CD4-positive, alpha-beta T cell (primary cell): Measurements from ENCODE around the gene CLEC20A. TPM values are rescaled to one million over a fixed set of nuclear protein-coding genes. Genes with fewer than 3 reads are reported as not detected.

Experiments used
- ATAC-seq: fragments of 200-7000 bp; cut with Tn5 transposase; one replicate; pipeline ENCODE4 v1.10.0; 2022; ENCODE audit warnings: mild to moderate bottlenecking; ENCODE audit not compliant: poor library complexity
- CTCF ChIA-PET: fragments of 350-600 bp; sonication (Branson Sonifier 250); formaldehyde crosslinking; loops from one replicate; lab custom pipeline; 2021; ENCODE audit warnings: antibody characterized with exemption, inconsistent platforms; lab: Charles Lee
- POLR2A ChIA-PET: fragments of 350-600 bp; sonication (Branson Sonifier 250); formaldehyde crosslinking; loops from one replicate; lab custom pipeline; 2021; ENCODE audit warnings: antibody characterized with exemption, inconsistent platforms; lab: Charles Lee
- DNase-seq, 14 experiments: peaks; one replicate each; pipeline ENCODE4 v3.0.0-alpha.2; 2013 to 2020; ENCODE audit warnings: mixed read lengths in 2 of 14
- H3K27ac ChIP-seq, 2 donors: one replicate each; pipeline versions ENCODE4 v1.5.1 to v1.7.0; 2013; ENCODE audit warnings: low read length in 2 of 2, low read depth in 1 of 2, mild to moderate bottlenecking in 1 of 2
- H3K27me3 ChIP-seq, 2 experiments: 1 replicate in 1 of 2; 2 replicates in 1 of 2; pipeline versions ENCODE4 v1.6.1 to v1.7.0; 2013; ENCODE audit warnings: low read length in 2 of 2, control low read depth in 1 of 2, mild to moderate bottlenecking in 1 of 2, moderate library complexity in 1 of 2; ENCODE audit not compliant: insufficient read depth in 2 of 2, control insufficient read depth in 1 of 2
- H3K36me3 ChIP-seq: one replicate; pipeline ENCODE4 v1.6.1; 2013; ENCODE audit warnings: low read length, control low read depth; ENCODE audit not compliant: insufficient read depth
- H3K4me1 ChIP-seq: one replicate; pipeline ENCODE4 v1.6.1; 2013; ENCODE audit warnings: low read length, control low read depth; ENCODE audit not compliant: insufficient read depth
- H3K4me3 ChIP-seq: one replicate; pipeline ENCODE4 v1.5.1; 2013; ENCODE audit warnings: mild to moderate bottlenecking, low read length, moderate library complexity
- H3K9me3 ChIP-seq, 2 experiments: 1 replicate in 1 of 2; 2 replicates in 1 of 2; pipeline versions ENCODE4 v1.6.1 to v1.7.0; 2013; ENCODE audit warnings: low read length in 2 of 2, mild to moderate bottlenecking in 2 of 2, control low read depth in 1 of 2, moderate library complexity in 1 of 2; ENCODE audit not compliant: control insufficient read depth in 1 of 2, insufficient read depth in 1 of 2
- H3K27ac Mint-ChIP-seq: one replicate; pipeline ENCODE4 v1.8.0; 2020; ENCODE audit warnings: mixed read lengths
- H3K27me3 Mint-ChIP-seq: one replicate; pipeline ENCODE4 v1.8.0; 2021; ENCODE audit warnings: mixed read lengths
- H3K36me3 Mint-ChIP-seq: one replicate; pipeline ENCODE4 v1.8.0; 2021; ENCODE audit warnings: low read depth, mixed read lengths
- H3K4me1 Mint-ChIP-seq: one replicate; pipeline ENCODE4 v1.8.0; 2021; ENCODE audit warnings: low read depth, mixed read lengths
- H3K4me3 Mint-ChIP-seq: one replicate; pipeline ENCODE4 v1.8.0; 2020; ENCODE audit warnings: mild to moderate bottlenecking, mixed read lengths
- H3K9me3 Mint-ChIP-seq: one replicate; pipeline ENCODE4 v1.8.0; 2020; ENCODE audit warnings: mixed read lengths
- intact Hi-C, 2 experiments: fragments of 100-400 bp; cut with DNase I in 1 of 2; cut with micrococcal nuclease in 1 of 2; formaldehyde crosslinking; loops; one replicate each; pipeline versions ENCODE4 v1.15.1 to v1.9.0; 2023 to 2025; cut with DNase I, micrococcal nuclease
- total RNA-seq, 174 experiments: library from RNA in 2 of 174; stranded (reverse) in 2 of 174; gene quantifications; one replicate each; pipeline ENCODE4 v1.2.3 and lab custom pipeline; 2021 to 2026
- TF ChIP-seq, protein P1 (sequence below): fragments of 200-600 bp; IDR thresholded peaks from one replicate; pipeline ENCODE4 v1.8.0; 2022; ENCODE audit warnings: antibody characterized with exemption, mild to moderate bottlenecking

CLEC20A gene
- total RNA-seq, 2 experiments from 2014 or later = not detected

- TF ChIP-seq, protein P1, sequence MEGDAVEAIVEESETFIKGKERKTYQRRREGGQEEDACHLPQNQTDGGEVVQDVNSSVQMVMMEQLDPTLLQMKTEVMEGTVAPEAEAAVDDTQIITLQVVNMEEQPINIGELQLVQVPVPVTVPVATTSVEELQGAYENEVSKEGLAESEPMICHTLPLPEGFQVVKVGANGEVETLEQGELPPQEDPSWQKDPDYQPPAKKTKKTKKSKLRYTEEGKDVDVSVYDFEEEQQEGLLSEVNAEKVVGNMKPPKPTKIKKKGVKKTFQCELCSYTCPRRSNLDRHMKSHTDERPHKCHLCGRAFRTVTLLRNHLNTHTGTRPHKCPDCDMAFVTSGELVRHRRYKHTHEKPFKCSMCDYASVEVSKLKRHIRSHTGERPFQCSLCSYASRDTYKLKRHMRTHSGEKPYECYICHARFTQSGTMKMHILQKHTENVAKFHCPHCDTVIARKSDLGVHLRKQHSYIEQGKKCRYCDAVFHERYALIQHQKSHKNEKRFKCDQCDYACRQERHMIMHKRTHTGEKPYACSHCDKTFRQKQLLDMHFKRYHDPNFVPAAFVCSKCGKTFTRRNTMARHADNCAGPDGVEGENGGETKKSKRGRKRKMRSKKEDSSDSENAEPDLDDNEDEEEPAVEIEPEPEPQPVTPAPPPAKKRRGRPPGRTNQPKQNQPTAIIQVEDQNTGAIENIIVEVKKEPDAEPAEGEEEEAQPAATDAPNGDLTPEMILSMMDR = no peak
- Mint-ChIP-seq H3K9me3 (no peaks in the 10 kb centered on the region), H3K36me3 (no peaks in the 10 kb centered on the region), H3K4me1 (no peaks in the 10 kb centered on the region), H3K4me3 (no peak overlapping the region), H3K27me3 (no peaks in the 10 kb centered on the region), H3K27ac (no peak overlapping the region)
- H3K4me3 ChIP-seq = no peak overlapping the region
- H3K36me3 ChIP-seq = no peaks in the 10 kb centered on the region
- no peaks in the 10 kb centered on the region for H3K4me1 ChIP-seq
- ChIA-PET CTCF (no interaction called here), POLR2A (no interaction called here)
- H3K27me3 ChIP-seq = no peaks in the 10 kb centered on the region
- DNase-seq (no peak), ATAC-seq (no peak)
- H3K27ac ChIP-seq = no peak overlapping the region
- no peaks in the 10 kb centered on the region for H3K9me3 ChIP-seq
- intact Hi-C loops = no loop called here
Measured at GRCh38 chr1:178513278-178513983, 16.7 kb upstream of the CLEC20A start.

DNA sequence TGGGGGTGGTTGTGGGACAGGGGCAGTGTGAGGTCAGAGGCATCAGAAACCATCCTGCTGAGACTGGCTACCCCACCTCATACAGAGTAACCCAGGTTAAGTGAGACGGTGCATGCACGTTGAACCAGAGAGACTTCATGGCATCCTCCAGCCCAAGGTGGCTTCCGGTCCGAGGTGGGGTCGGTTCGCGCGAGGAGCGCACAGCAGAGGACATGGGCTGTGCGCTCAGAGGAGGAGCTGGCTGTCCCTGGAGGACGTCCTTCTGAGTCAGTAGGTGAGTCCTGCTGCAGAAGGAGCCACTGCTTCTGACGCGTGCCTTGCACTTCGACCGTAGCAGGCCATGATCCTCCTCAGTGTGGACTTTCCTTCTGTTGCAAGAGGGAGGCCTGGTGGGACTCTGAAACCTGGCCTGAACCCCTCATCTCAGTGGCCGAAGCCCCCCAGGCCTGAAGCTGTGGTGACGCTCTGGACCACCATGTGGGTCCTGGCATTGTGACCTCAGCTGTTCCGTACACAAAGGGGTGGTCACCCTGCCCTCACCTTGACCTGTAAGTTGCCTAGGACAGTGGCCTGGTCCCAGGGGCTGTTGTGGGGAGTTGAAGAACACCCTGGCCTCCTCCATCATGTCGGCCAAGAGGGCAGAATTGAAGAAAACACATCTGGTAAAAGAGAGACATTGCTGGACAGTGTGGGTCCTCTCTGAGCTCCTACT, 16.0 kb upstream of the CLEC20A start, which contains the start of gene TEX35:
Gene TEX35 (plus strand): TSS at position 544 of the 712 bp plus-strand sequence. CDS start 80 bp downstream, at position 624.
- no peak within 1 kb of the TSS for H3K4me3 ChIP-seq
- no peaks in the 10 kb centered on the region for H3K9me3 ChIP-seq
- no peak within 1 kb of the TSS for H3K4me3 Mint-ChIP-seq
- H3K27ac ChIP-seq = no peak within 1 kb of the TSS
- intact Hi-C loops = no loop called here
- no peak for DNase-seq
- ChIA-PET CTCF (no interaction called here), POLR2A (no interaction called here)
- no peaks in the 10 kb centered on the region for H3K27me3 ChIP-seq
- no peaks in the 10 kb centered on the region for H3K36me3 Mint-ChIP-seq
- no peak within 1 kb of the TSS for H3K27ac Mint-ChIP-seq
- H3K27me3 Mint-ChIP-seq = no peaks in the 10 kb centered on the region
- no peaks in the 10 kb centered on the region for H3K4me1 Mint-ChIP-seq
- no peaks in the 10 kb centered on the region for H3K36me3 ChIP-seq
- no peaks in the 10 kb centered on the region for H3K9me3 Mint-ChIP-seq
- TF ChIP-seq, protein P1 = no peak
- no peaks in the 10 kb centered on the region for H3K4me1 ChIP-seq
- no peak for ATAC-seq

GRCh38 chr1:178510155-178510554, 13.4 kb upstream of the CLEC20A start:
- DNase-seq (no peak), ATAC-seq (no peak)
- no peaks in the 10 kb centered on the region for H3K27me3 ChIP-seq
- no peak overlapping the region for H3K4me3 ChIP-seq
- Mint-ChIP-seq H3K4me1 (no peaks in the 10 kb centered on the region), H3K27me3 (no peaks in the 10 kb centered on the region), H3K27ac (no peak overlapping the region), H3K9me3 (no peaks in the 10 kb centered on the region), H3K4me3 (no peak overlapping the region), H3K36me3 (no peaks in the 10 kb centered on the region)
- H3K4me1 ChIP-seq = peaks cover 2% of the 10 kb centered on the region
- ChIA-PET POLR2A (no interaction called here), CTCF (no interaction called here)
- no peak overlapping the region for H3K27ac ChIP-seq
- H3K36me3 ChIP-seq = no peaks in the 10 kb centered on the region
- peaks cover 0 to 5% of the 10 kb centered on the region in 2 experiments for H3K9me3 ChIP-seq
- TF ChIP-seq, protein P1 = no peak
- intact Hi-C loops = no loop called here
